Stimulated activated CD8-positive, alpha-beta memory T cell treated with anti-CD3 and anti-CD28 coated beads, Interleukin-4, amount 100 ng/mL, for 24 hours (primary cell): ENCODE results near the gene RHOA.

Experiments used
- DNase-seq: peaks from one replicate; pipeline ENCODE4 v3.0.0-alpha.2; 2020; ENCODE audit warnings: low read depth

RHOA gene

DNA sequence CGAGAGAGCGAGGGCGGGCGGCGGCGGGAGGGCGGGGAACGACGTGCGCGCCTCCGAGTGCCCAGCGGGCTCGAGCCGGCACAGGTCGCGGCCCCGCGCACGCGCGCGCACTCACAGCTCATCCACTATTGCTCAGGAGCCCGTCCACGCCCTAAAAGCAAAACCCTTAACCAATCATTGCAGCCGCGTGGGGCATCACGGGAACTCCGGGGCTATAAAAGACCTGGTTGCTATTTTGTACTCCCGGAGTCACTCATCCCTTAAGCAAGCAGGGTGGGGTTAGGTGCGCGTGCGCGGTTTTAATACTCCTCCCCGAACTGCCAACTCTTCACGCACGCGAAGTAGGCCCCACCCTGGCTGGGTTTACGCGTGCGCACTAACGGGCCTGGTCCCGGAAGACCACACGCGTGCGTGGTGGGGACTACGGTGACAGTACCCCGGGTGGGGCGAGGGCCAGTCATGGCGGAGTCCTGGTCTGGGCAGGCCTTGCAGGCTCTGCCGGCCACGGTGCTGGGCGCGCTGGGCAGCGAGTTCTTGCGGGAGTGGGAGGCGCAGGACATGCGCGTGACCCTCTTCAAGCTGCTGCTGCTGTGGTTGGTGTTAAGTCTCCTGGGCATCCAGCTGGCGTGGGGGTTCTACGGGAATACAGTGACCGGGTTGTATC lies at the start of gene RHOA, which contains the start of gene TCTA:
RHOA (minus strand) TSS at position 9 of the 664 bp plus-strand sequence. CDS start 36,387 bp downstream, outside the sequence.
TCTA (plus strand) TSS at position 456 of the 664 bp plus-strand sequence; CDS start at position 460, 4 bp downstream.
- peak; percentile 98 for DNase-seq

DNA sequence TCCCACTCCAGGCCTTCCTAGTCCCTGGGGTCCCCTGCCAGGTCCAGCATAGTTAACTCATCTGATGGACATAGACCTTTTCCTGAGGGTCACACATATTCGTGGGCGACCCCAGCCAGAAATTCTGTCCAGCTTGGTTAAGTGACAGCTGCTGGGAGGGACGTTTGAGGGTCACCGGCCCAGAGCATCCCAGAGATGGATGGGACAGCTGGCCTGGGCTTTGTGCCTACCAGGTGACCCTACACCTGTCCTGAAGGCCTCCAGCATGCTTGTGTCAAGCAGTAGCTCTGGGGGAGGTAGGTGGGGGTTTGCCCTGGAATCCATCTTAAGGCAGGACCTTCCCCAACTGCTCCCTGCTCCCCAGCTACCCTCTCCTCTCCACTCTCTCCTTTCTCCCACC lies 49.2 kb upstream of the RHOA start:
- DNase-seq: no peak

DNA sequence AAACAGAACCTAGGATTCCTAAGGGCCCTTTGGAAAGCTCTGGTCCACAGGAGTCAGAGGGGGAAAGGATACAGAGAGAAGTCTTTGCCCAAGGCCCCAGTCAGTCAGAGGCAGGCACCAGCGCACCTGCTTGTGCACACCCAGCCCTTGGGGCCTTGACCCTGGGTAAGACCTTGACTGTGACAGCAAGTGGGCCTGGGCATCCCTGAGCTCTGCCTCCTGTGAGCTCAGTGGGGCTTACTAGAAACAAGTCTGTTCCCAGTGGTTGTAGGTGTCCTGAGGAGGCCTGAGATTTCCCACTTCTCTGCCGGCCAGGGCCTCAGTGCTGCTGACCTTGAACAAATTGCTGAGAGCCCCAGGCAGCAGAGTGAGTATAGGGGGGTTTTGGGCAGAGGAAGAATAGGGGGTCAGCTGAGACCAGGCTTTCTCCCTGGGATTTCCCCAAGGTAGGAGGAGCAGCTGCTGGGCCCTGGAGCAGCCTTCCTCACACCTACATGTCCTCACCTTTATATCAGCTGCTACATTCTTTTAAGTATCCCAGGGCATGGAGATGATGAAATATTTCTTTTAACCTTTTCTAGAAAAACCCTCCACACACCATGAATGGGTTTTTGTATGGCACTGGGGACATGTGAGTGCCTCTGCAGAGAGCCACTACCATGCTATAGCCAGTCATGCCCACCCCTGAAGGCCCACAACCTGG lies 48.6 kb upstream of the RHOA start:
- no peak for DNase-seq

DNA sequence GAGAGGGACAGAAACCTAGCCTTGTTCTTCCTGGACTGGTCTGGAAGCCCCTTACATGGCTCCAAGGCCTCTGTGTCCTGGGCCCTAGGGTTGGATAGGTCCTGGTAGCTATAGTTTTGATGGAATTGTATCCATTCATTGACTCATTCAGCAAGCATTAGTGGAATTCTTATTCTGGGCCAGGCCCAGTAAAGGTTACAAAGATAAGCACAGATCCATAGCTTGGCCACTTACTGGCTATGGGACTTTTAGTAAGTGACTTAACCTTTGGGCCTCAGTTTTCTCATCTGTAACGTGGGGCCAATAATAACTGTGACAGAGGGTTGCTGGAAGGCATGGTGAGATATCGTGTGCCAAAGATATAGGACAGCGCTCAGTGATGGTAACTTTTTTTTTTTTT lies 44.7 kb upstream of the RHOA start:
- no peak for DNase-seq

DNA sequence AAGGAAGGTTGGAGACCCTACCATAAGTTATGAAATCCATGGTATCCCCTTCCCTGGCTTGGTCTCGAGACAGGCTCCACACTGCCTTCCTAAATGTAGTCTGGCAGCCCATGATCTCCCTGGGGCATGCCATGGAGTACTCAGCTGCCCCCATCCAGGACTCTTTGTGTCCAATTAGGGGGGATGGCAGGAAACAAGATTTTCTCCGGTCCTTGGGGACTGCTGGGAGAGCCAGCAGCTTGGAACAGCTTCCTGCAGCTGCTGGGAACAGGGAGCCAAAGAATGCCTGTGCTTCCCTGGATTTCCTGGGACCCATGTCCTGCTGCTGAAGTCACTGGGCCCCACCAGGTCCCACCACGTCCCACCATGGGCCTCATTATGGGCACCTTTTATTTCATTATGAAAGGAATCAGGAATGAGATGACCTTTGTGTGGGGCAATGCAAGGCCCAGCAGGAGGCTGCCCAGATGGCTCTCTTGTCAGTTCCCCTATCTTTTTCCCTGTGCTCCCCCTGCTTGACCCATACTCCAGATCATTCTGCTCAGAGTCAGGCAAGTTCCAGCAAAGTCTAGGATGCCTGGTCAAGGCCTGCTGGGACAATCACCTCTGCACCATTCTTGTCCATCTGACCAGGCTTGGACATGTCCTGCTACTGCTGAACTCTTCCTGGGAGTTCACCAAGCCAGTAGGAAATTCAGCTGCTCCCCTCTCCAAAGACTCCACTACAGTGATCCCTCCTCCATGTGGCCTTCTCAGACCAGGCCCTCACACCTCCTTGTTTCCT lies 43.3 kb upstream of the RHOA start:
- no peak for DNase-seq

DNA sequence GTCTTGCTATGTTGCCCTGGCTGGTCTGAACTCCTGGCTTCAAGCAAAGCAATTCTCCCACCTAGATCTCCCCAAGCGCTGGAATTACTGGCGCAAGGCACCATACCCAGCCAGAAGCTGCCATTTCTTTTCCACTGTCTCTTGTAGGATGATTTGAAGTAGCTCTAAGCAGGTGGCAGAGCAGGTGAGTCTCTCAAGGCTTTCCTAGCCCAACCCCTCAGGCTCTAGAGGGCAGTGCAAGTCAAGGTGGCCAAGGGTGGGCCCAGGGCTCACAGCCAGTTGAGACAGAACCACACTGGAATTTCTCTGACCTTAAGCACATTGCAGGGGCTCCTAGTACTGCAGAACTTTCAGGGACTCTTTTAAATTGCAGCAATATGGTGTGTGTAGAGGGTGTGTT lies 42.7 kb upstream of the RHOA start:
- DNase-seq: no peak

DNA sequence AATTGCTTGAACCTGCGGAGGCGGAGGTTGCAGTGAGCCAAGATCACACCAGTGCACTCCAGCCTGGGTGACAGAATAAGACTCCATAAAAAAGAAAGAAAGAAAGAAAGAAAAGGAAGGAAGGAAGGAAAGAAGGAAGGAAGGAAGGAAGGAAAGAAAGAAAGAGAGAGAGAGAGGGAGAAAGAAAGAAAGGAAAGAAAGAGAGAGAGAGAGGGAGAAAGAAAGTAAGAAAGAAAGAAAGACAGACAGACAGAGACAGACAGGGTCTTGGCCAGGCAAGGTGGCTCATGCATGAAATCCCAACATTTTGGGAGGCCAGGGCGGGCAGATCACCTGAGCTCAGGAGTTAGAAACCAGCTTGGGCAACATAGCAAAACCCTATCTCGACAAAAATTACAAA lies 41.8 kb upstream of the RHOA start:
- no peak for DNase-seq

DNA sequence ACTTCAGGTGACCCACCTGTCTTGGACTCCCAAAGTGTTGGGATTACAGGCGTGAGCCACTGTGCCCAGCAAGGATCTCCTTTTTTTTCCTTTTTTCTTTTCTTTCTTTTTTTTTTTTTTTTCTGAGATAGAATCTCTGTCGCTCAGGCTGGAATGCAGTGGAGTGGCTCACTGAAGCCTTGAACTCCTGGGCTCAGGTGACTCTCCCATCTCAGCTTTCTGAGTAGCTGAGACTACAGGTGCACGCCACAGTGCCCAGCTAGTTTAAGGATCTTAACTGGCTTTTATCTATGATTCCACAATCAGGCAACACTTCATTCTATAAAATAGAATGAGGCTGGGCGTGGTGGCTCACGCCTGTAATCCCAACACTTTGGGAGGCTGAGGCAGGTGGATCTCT lies 33.6 kb upstream of the RHOA start:
- no peak for DNase-seq

DNA sequence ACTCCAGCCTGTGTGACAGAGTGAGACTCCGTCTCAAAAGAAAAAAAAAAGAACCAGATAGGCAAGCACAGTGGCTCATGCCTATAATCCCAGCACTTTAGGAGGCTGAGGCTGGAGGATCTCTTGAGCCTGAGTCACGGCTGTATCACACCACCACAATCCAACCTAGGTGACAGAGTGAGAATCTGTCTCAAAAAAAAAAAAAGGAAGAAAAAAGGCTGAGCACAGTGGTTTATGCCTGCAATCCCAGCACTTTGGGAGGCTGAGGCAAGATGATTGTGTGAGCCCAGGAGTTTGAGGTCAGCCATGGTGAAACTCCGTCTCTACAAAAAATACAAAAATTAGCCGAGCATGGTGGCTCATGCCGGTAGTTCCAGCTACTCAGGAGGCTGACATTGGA lies 23.0 kb upstream of the RHOA start:
- no peak for DNase-seq

DNA sequence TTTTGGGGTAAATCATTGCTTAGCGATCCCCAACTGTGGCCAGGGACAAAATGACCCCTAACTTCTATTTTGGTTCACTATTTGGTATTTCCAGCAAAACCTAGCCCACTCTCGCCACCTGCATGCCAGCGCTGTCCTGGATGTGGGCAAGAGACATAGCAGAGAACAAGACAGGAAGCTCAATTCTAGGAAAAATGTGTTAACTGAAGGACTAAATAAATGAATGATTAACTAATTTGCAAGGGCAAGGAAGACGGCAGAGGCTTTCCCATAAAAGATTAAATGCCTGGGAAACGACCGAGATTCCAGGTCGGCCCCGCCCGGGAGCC lies 16.9 kb upstream of the RHOA start:
- DNase-seq: no peak

DNA sequence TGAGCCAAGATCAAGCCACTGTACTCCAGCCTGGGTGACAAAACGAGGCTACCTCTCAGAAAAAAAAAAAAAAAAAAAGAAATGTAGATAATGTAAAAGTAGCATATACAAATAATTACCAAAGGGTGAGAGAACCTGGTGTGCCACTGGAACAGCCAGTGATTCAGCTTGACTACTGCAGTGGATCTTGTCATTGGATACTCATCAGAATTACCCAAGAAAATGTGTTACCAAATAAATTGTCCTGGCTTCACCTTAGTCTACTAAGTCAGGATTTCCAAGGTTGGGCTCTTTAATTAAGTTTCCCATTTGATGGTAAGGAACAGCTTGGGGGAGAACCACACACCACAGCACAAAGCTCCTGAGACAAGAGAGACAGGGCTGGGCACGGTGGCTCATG lies 15.8 kb upstream of the RHOA start:
- no peak for DNase-seq

DNA sequence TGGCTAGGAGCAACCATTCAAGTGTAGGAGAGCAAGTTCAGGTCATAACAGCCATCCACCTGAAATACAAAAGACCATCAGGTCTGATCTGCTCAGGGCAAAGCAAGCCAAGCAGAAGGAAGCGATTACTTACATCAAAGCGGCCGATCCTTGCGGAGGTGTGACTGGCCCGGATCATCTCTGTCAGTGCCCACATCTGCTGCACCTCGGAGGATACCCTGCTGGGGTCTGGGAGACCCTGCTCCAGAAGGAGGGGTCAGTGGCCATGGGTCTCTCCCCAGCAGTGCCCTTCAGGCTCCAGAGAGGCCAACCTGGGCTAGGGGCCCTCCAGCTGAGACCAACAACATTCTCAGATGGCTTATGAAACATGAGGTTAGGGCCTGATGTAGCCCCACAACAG lies 13.0 kb upstream of the RHOA start:
- no peak for DNase-seq

DNA sequence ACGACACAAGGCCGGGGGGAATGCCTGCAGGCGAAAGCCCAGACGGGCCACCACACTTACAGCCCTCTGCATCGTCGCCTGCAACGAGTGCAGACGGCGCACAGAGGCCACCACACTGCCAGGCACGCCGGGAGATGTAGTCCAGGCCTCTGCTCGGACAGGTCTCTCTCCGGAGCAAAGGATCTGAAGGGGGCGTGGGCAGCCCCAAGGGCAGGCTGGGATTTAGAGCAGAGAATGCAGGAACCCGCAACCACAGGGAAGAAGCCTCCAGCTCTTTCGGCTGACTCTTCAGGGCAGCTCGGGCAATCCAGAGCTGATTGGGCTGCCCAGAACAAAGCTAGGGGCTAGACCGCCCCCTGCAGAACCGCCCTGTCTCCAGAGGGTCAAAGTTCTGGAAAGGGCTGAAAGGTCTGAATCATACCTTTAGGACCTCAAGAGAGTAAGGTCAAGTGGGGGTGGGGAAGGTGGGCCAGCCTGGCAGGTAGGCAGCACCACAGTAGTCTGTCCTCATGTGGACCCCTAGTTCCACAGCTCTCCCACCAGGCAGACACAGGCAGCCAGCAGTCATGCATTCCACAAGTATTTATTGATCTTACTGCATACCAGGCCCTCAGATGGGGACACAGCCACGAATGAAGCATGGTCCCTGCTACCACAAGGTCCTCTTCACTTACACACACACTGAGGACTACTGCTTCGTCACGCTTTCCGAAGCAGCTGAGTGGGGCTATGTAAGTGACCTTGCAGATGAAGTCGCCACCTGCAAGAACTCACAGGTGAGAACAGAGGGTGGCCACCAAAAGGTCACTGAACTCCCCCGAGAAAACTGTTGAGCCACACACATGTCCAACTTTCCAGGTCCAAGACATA lies 10.8 kb upstream of the RHOA start, which contains the start of gene AMT:
AMT (minus strand) TSS at position 95 of the 870 bp plus-strand sequence; CDS start at position 72, 23 bp downstream.
- no peak for DNase-seq

DNA sequence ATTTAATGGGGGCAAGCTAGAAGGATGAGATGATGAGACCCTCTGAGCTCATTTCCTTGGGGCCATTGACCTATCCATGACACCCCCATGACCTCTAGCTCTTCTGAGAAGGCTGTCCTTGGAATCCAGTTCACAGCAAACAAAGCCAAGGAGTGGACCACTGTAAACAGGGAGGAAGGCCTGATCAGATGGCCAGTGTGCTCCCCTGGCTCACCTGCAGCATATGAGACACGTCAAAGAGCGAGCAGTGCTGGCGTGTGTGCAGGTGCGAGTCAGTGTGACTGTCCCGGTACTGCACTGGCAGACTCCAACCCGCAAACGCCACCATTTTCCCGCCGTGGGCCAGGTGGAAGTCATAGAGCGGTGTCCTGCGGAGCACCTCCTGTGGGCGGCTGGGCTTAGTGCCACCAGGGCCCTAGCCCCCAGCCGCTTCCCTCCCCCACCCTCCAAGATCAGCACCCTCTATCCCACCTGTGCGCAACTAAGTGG lies 10.2 kb upstream of the RHOA start:
- no peak for DNase-seq

DNA sequence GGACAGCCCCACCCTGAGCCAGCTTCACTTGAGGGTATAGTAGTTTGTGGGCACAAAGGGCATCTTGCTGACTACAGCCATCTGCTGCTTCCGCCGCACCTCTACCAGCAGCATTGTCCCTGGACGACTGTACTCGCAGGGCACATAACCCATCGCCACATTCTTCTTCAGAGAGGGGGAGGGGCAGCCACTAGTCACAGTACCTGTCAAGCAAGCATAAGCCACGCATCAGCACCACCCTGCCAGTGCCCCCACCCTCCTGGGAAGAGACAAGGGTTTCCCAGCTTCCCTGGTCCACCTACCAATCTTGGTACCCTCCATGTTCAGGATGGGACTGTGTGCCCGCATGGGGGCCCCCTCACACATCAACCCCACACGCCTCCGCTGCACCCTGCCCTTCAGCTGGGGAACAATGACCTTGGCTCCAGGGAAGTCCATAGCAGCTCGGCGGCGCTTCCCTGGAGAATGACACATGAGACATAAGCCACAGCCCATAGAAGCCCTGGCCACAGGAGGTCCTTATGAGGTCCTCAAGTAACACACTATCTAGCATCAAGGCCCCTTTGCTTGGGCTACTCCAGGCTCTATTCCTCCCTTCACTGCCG lies 5.8 kb upstream of the RHOA start:
- DNase-seq: no peak

DNA sequence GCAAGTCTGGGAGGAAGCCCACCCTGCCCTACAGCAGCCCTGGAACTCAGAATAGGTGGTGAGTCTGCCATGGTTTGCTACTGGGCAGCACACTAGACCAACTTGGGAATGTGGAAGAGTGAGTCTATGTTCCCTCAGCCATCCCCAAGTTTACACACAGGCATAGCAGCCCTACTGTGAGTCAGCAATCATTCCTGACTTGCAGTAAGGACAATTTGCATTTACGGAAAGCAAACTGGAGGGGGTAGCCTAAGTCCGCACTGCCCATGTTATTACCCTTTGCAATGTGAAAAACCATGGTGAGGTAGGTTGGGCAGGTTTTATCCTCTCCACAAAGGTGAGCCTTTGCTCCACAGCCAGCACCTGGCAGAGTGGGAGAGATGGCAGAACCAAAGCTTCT lies 5.1 kb upstream of the RHOA start:
- DNase-seq: no peak

DNA sequence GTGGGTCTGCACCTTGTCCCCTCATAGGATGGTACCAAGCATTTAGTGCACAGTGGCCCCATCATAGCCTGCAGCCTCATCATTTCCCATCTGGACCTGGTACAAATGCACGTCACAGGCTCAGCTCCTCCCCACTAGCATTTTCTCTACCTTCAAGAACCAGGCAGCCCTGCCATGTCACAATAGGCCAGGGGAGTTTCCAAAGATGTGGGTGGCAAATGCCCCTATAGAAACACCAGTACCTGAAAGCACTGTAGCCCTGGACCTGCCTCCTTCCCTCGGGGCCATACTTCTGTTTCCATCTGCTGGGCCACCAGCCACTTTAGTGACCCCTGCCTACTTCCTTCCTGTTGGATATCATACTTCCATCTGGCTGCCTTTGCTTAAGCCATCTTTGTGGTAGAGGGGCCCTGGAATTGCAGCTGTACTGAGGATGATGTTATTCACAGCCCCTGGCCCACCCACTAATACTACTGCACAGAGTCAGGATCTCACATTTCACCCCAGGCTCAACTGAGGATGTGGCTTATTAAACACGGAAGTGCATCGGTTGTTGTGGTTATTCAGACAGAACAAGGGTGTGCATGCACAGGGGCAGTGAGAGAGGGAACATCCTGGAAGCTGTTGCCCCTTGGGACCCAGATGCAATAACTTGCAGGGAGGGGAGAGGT lies 4.3 kb upstream of the RHOA start:
- DNase-seq: peak; percentile 42

DNA sequence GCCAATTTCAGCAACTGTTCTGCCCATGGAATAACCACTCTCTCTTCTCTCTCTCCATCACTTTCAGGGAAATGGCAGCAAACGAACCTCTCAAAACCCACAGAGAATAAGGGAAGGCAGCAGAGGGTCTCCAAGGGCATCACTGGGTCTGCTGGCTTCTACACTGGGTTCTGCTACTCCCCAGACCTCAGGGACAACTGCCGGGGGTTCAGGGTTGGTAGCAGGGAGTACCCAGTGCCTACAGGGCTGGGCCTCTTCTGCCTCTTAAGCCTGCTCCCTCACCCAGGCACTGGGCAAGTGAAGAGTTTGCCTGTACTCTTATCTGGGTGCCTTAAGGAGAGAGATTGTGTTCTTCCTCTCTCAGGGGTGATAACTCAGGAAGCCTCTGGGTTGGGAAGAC lies 3.0 kb upstream of the RHOA start:
- DNase-seq: no peak

DNA sequence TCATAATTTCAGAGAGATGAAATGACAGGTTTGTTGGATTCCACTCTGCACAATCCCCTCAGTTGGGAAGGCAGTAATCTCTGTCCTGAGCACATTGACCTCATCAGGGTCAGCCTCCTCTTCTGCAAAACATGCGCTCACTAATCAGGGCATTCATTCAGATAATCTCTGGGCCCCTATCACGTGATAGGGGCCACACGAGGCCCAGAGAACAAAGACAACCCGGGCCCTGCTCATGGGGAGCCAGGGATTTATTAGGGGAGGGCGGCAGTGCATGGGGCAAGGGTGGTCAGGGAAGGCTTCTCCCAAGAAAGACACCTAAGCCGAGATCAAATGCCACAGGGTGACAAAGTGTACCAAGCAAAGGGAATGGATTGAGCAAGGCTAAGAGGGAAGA lies 1.6 kb upstream of the RHOA start:
- DNase-seq: no peak

DNA sequence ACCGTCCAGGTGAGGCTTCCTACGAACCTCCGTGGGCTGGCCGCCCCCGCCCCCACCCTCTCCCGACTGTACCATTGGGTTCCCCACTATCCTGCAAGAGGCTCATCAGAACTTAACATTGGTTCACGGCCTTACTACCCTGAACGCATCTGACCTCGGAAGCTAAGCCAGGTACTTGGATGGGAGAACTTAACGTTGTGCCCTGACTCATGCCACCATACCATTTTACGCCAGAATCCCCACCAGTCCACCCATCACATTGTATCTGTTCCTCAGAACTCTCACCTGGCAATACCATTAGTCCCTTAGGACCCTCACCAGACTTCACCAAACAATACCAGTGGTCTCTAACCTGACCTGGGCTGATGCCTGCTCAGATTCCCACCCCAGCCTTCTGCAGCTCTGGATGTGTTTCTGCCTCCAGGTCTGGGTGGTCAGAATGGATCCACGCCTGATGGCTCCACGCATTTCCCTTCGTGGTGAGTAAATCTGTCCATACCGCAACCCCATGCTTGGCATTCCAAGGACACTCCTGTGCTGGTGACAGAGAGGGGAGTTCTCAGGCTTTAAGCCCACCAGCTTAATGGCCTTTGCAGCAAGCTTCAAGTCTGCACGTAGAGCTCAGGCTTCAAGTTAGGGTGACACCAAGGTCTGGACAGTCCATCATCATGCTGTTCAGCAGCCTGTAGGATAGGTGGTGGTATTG lies 1.0 kb upstream of the RHOA start:
- no peak for DNase-seq
